Body of pancreas (tissue), 4 donors: ENCODE results near the gene SLC52A3.

Source experiments
- POLR2A ChIP-seq, 3 donors: fragments of 450-650 bp; IDR thresholded peaks; one replicate each; pipeline ENCODE4 v1.6.1; 2016; ENCODE audit warnings: antibody characterized with exemption in 3 of 3, mild to moderate bottlenecking in 2 of 3
- TF ChIP-seq, protein P1 (sequence below), 7 experiments: fragments of 450-650 bp in 4 of 7; fragments of 200-600 bp in 3 of 7; sonication (generic) in 3 of 7; IDR thresholded peaks; one replicate each; pipeline ENCODE4 v1.5.1; 2016 to 2019; ENCODE audit warnings: antibody characterized with exemption in 7 of 7

DNA sequence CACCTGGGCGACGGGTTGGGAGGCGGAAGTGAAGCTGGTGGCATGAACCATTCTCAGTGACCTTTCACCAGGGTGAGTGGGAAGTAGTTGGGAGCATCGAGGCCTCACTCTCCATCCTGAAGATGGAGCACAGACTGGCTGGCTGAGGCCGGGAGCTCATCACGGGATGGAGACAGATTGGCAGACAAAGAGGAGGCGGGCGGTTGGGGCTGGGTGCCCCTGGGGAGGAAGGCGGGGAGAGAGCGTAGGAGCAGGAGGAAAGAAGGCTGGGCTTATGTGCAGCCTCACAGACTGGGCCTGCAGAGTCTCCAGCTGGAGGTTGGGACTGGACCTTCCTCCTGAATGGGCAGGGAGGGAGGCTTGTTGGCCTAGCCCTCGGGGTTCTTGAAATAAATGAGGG is 48.5 kb downstream of the SLC52A3 start:
- TF ChIP-seq, protein P1, sequence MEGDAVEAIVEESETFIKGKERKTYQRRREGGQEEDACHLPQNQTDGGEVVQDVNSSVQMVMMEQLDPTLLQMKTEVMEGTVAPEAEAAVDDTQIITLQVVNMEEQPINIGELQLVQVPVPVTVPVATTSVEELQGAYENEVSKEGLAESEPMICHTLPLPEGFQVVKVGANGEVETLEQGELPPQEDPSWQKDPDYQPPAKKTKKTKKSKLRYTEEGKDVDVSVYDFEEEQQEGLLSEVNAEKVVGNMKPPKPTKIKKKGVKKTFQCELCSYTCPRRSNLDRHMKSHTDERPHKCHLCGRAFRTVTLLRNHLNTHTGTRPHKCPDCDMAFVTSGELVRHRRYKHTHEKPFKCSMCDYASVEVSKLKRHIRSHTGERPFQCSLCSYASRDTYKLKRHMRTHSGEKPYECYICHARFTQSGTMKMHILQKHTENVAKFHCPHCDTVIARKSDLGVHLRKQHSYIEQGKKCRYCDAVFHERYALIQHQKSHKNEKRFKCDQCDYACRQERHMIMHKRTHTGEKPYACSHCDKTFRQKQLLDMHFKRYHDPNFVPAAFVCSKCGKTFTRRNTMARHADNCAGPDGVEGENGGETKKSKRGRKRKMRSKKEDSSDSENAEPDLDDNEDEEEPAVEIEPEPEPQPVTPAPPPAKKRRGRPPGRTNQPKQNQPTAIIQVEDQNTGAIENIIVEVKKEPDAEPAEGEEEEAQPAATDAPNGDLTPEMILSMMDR (IDR thresholded peaks at IDR 0.05), result no peak
- TF ChIP-seq POLR2A (IDR thresholded peaks at IDR 0.05), result no peak
